Endothelial cell of umbilical vein (primary cell): ENCODE data around the gene LOXL3. TPM values are rescaled to one million over a fixed set of nuclear protein-coding genes. Genes with fewer than 3 reads are reported as not detected.

Source experiments
- BruUV-seq: library from RNA; stranded (reverse); fragments of 400-500 nt; replicated peaks from 2 replicates; lab custom pipeline; 2021; lab: Mats Ljungman, UMichigan
- CTCF ChIA-PET: fragments of 300-600, 350-600 bp; sonication (Branson Sonifier 250); formaldehyde crosslinking; loops from one replicate; lab custom pipeline; 2021; ENCODE audit warnings: antibody characterized with exemption, inconsistent platforms; lab: Charles Lee
- POLR2A ChIA-PET: fragments of 300-600, 350-600 bp; sonication (Branson Sonifier 250); formaldehyde crosslinking; loops from one replicate; lab custom pipeline; 2021; ENCODE audit warnings: antibody characterized with exemption, inconsistent platforms; lab: Charles Lee
- DNase-seq: peaks from one replicate; pipeline ENCODE4 v3.0.0-alpha.2; 2011; ENCODE audit warnings: low read depth, low spot score
- FAIRE-seq: peaks from 2 replicates; lab custom pipeline; 2011; peaks lifted over from hg19 to GRCh38; lab: Jason Lieb, UNC
- H2AFZ ChIP-seq: 2 replicates; pipeline ENCODE4 v1.6.0; 2012; ENCODE audit warnings: low read depth, low read length, control low read depth, inconsistent platforms
- H3K27ac ChIP-seq: 2 replicates; pipeline ENCODE4 v1.5.1; 2011; ENCODE audit warnings: low read depth, mild to moderate bottlenecking, control low read depth, low read length, moderate library complexity; ENCODE audit not compliant: insufficient read depth
- H3K27me3 ChIP-seq, 2 experiments: 2 replicates each; pipeline versions ENCODE4 v1.6.0 to v1.6.1; 2011; ENCODE audit warnings: low read length in 2 of 2, mixed read lengths in 1 of 2; ENCODE audit not compliant: control insufficient read depth in 2 of 2, insufficient read depth in 2 of 2
- H3K36me3 ChIP-seq, 2 experiments: 2 replicates in 1 of 2; 3 replicates in 1 of 2; pipeline ENCODE4 v1.5.1; 2011; ENCODE audit warnings: low read length in 2 of 2, mild to moderate bottlenecking in 1 of 2, moderate library complexity in 1 of 2; ENCODE audit not compliant: control insufficient read depth in 2 of 2, insufficient read depth in 2 of 2; ENCODE audit errors: extremely low read depth in 1 of 2
- H3K4me1 ChIP-seq: 3 replicates; pipeline ENCODE4 v1.5.1; 2011; ENCODE audit warnings: mild to moderate bottlenecking, low read length; ENCODE audit not compliant: control insufficient read depth, insufficient read depth; ENCODE audit errors: extremely low read depth
- H3K4me2 ChIP-seq: 2 replicates; pipeline ENCODE4 v1.6.1; 2011; ENCODE audit warnings: low read length, control low read depth, mixed read lengths; ENCODE audit not compliant: insufficient read depth
- H3K4me3 ChIP-seq, 3 experiments: fragments of 200-600 bp in 1 of 3; sonication (generic), shearing (Covaris generic) in 1 of 3; replicated peaks in 1 of 3; 2 replicates each; pipeline ENCODE4 v1.5.1; 2011 to 2016; ENCODE audit warnings: control low read depth in 3 of 3, low read length in 3 of 3, mild to moderate bottlenecking in 2 of 3, inconsistent platforms in 1 of 3, low read depth in 1 of 3, moderate library complexity in 1 of 3; ENCODE audit not compliant: insufficient read depth in 1 of 3
- H3K79me2 ChIP-seq: 2 replicates; pipeline ENCODE4 v1.6.0; 2012; ENCODE audit warnings: low read length, inconsistent platforms; ENCODE audit not compliant: control insufficient read depth, insufficient read depth
- H3K9ac ChIP-seq: replicated peaks from 2 replicates; pipeline ENCODE3; 2011; ENCODE audit warnings: low read length, control low read depth; ENCODE audit not compliant: insufficient read depth; ENCODE audit errors: extremely low read depth
- H3K9me1 ChIP-seq: replicated peaks from 3 replicates; pipeline ENCODE4 v1.6.0; 2011; ENCODE audit warnings: mild to moderate bottlenecking, low read length; ENCODE audit not compliant: control insufficient read depth, insufficient read depth; ENCODE audit errors: extremely low read depth
- H3K9me3 ChIP-seq: replicated peaks from 2 replicates; pipeline ENCODE4 v1.5.1; 2012; ENCODE audit warnings: low read length, inconsistent platforms; ENCODE audit not compliant: control insufficient read depth, insufficient read depth
- H4K20me1 ChIP-seq: replicated peaks from 2 replicates; pipeline ENCODE3; 2011; ENCODE audit warnings: mild to moderate bottlenecking, low read length; ENCODE audit not compliant: control insufficient read depth, insufficient read depth; ENCODE audit errors: extremely low read depth
- CTCF ChIP-seq, 2 donors: IDR thresholded peaks; 1 replicate in 1 of 2; 2 replicates in 1 of 2; pipeline ENCODE4 v1.5.1; 2011; ENCODE audit warnings: low read length in 2 of 2, mild to moderate bottlenecking in 2 of 2, moderate library complexity in 2 of 2, control low read depth in 1 of 2, inconsistent platforms in 1 of 2, low read depth in 1 of 2; ENCODE audit not compliant: insufficient read depth in 1 of 2; ENCODE audit errors: extremely low read depth in 1 of 2
- EZH2 ChIP-seq: IDR thresholded peaks from 2 replicates; pipeline ENCODE4 v1.6.1; 2012; ENCODE audit warnings: borderline replicate concordance, low read depth, mild to moderate bottlenecking, moderate library complexity, low read length, inconsistent platforms; ENCODE audit not compliant: severe bottlenecking
- GATA2 ChIP-seq: IDR thresholded peaks from 2 replicates; pipeline ENCODE4 v1.7.0; 2011; ENCODE audit warnings: low read depth, mild to moderate bottlenecking, moderate library complexity, mixed read lengths, low read length; ENCODE audit not compliant: insufficient read length, insufficient read depth
- MAX ChIP-seq: IDR thresholded peaks from 2 replicates; pipeline ENCODE4 v1.6.1; 2011; ENCODE audit not compliant: insufficient read depth, insufficient read length
- dilution Hi-C: fragments of 300-500 bp; cut with MboI; formaldehyde crosslinking; loops from one replicate; pipeline ENCODE4 v1.15.0; 2019; ENCODE audit warnings: low sequenced_read_pairs; ENCODE audit not compliant: extremely low pct_ligation_motif_present
- intact Hi-C: fragments of 100-400 bp; cut with micrococcal nuclease; formaldehyde crosslinking; loops from one replicate; pipeline ENCODE4 v1.10.0; 2022
- polyA plus RNA-seq, 4 experiments: library from polyadenylated mRNA; depleted of rRNA in 3 of 4; stranded (reverse) in 3 of 4; unstranded in 1 of 4; fragments of >200 nt; gene quantifications; 2 replicates each; pipeline versions ENCODE4 v1.2.1 to v1.2.3, GENCODE V29; 2011 to 2012; ENCODE audit warnings: missing spikeins in 1 of 4
- total RNA-seq: library from RNA; stranded (reverse); gene quantifications from 2 replicates; pipeline ENCODE4 v1.2.3, GENCODE V29; 2021

The LOXL3 gene
- total and polyA plus RNA-seq, 2 donors (not counting 3 experiments of a cell fraction or from before 2014, with no cell fraction given), result 0.95 to 1.3 TPM

- peaks cover 23 to 53% of the 10 kb centered on the region in 2 experiments for H3K27me3 ChIP-seq
- H3K4me2 ChIP-seq, result no peak overlapping the region
- no peaks in the 10 kb centered on the region for H3K36me3 ChIP-seq
- H3K4me3 ChIP-seq, result no peak overlapping the region
- intact Hi-C loops, result no loop called here
- DNase-seq (no peak), FAIRE-seq (no peak)
- H3K27ac ChIP-seq, result no peak overlapping the region
- H2AFZ ChIP-seq, result no peak overlapping the region
- ChIA-PET CTCF (interaction anchor here (1.0 to 1.1 kb wide), 2 partner anchors 8 to 87 kb away, joined by 3 read pairs; partner anchors contain the start of gene PCGF1), POLR2A (no interaction called here)
- no peaks in the 10 kb centered on the region for H3K79me2 ChIP-seq
- no peak overlapping the region for H3K9ac ChIP-seq
- no peaks in the 10 kb centered on the region for H3K9me1 ChIP-seq
- BruUV-seq, result no TSS peak
- H3K9me3 ChIP-seq, result no peaks in the 10 kb centered on the region
- no peaks in the 10 kb centered on the region for H4K20me1 ChIP-seq
- TF ChIP-seq CTCF (IDR thresholded peaks at IDR 0.05; ENCODE audit: extremely low read depth in 1 of 2, insufficient read depth in 1 of 2, low read depth in 1 of 2, low read length in 2 of 2) (no peak), EZH2 (no peak), MAX (no peak), GATA2 (no peak)
- no peaks in the 10 kb centered on the region for H3K4me1 ChIP-seq
- dilution Hi-C loops, result no loop called here
Observed at GRCh38 chr2:74593826-74594772, 40.4 kb upstream of the LOXL3 start.
